Uterus (tissue), 2 donors: ENCODE results near the gene SPNS1.

Experiments used
- CTCF ChIP-seq, 4 experiments: fragments of 200-600 bp in 2 of 4; fragments of 450-650 bp in 2 of 4; sonication (generic) in 2 of 4; IDR thresholded peaks; one replicate each; pipeline ENCODE4 v1.5.1; 2016 to 2019; ENCODE audit warnings: antibody characterized with exemption in 4 of 4, mild to moderate bottlenecking in 2 of 4, moderate library complexity in 1 of 4
- POLR2A ChIP-seq, 2 donors: fragments of 450-650 bp; IDR thresholded peaks; one replicate each; pipeline ENCODE4 v1.6.1; 2016; ENCODE audit warnings: antibody characterized with exemption in 2 of 2, mild to moderate bottlenecking in 1 of 2, moderate library complexity in 1 of 2

DNA sequence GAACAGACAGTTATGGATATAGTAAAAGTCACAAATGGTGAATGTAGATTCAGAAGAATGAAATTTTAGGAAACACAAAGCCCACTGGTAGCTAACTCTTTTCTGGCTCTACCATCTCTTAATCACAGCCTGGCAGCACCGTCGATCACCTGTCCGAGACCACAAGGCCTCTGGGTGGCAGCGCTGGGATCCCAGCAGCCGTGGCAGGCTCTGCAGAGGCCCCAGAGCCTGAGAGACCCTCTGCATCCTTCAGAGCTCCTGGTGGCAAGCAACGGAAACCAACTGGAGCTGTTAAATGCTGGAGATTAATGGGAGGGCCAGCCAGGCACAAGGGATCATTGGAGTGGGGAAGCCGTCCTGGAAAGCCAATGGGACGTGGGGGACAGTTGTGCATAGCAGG is 36.5 kb downstream of the SPNS1 start:
- TF ChIP-seq POLR2A (IDR thresholded peaks at IDR 0.05) (no peak), CTCF (IDR thresholded peaks at IDR 0.05) (no peak)
